HCT116 (cell line): ENCODE measurements around the gene TMEM132C.

Source experiments
- EZH2phosphoT487 ChIP-seq: fragments of 200-600 bp; IDR thresholded peaks from 2 replicates; pipeline ENCODE4 v1.6.1; 2018; ENCODE audit warnings: antibody characterized with exemption, borderline replicate concordance
- POLR2A ChIP-seq: IDR thresholded peaks from 2 replicates; pipeline ENCODE4 v1.7.0; 2011; ENCODE audit warnings: borderline replicate concordance; ENCODE audit not compliant: insufficient read depth, insufficient read length; ENCODE audit errors: extremely low read depth
- ZFX ChIP-seq: fragments of 450-650 bp; IDR thresholded peaks from 2 replicates; pipeline ENCODE4 v1.6.1; 2017
- TF ChIP-seq, protein P1 (sequence below), 3 experiments: fragments of 200-600 bp in 1 of 3; sonication (generic) in 1 of 3; IDR thresholded peaks in 2 of 3; conservative IDR thresholded peaks in 1 of 3; 2 replicates each; pipeline ENCODE4 v1.5.1; 2012 to 2017; ENCODE audit warnings: low read depth in 2 of 3, low read length in 2 of 3, antibody characterized with exemption in 1 of 3, borderline replicate concordance in 1 of 3, control low read depth in 1 of 3, mild to moderate bottlenecking in 1 of 3, mixed read lengths in 1 of 3, mixed run types in 1 of 3, moderate library complexity in 1 of 3; ENCODE audit not compliant: insufficient read depth in 1 of 3
- TF ChIP-seq, protein P2 (sequence below): IDR thresholded peaks from 2 replicates; pipeline ENCODE4 v1.6.1; 2011; ENCODE audit warnings: mild to moderate bottlenecking, low read length, moderate library complexity; ENCODE audit not compliant: insufficient replicate concordance; ENCODE audit errors: extremely low read depth
- TF ChIP-seq, protein P3 (sequence below): IDR thresholded peaks from 2 replicates; pipeline ENCODE4 v1.6.1; 2012
- TF ChIP-seq, protein P4 (sequence below): IDR thresholded peaks from 2 replicates; pipeline ENCODE4 v1.6.1; 2012

DNA sequence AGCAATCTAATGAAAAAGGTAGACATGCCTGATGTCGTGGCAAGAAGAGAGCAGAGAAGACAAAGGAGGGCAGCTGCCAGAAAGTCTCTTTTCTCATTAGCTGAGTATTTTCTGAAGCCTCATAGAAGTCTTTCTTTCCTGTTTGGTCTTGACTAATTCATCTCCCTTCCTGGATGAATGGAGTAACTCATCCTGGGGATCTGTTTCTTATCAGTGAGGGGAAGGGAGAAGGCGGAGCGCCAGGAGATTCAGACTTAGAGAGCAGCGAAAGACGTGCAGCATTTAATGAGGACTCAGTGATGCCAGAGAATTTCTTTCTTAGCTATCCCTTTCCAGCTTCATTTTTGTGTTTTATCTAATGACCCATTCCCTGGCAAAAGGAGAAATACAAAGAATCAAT lies 467.4 kb downstream of the TMEM132C start:
- TF ChIP-seq, protein P1, sequence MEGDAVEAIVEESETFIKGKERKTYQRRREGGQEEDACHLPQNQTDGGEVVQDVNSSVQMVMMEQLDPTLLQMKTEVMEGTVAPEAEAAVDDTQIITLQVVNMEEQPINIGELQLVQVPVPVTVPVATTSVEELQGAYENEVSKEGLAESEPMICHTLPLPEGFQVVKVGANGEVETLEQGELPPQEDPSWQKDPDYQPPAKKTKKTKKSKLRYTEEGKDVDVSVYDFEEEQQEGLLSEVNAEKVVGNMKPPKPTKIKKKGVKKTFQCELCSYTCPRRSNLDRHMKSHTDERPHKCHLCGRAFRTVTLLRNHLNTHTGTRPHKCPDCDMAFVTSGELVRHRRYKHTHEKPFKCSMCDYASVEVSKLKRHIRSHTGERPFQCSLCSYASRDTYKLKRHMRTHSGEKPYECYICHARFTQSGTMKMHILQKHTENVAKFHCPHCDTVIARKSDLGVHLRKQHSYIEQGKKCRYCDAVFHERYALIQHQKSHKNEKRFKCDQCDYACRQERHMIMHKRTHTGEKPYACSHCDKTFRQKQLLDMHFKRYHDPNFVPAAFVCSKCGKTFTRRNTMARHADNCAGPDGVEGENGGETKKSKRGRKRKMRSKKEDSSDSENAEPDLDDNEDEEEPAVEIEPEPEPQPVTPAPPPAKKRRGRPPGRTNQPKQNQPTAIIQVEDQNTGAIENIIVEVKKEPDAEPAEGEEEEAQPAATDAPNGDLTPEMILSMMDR (IDR thresholded peaks at IDR 0.05 in 2 of 3, conservative IDR thresholded peaks at IDR 0.05 in 1 of 3; ENCODE audit: borderline replicate concordance in 1 of 3, insufficient read depth in 1 of 3, low read depth in 2 of 3, low read length in 2 of 3) = no peak
- TF ChIP-seq EZH2phosphoT487 = no peak
- TF ChIP-seq, protein P2, sequence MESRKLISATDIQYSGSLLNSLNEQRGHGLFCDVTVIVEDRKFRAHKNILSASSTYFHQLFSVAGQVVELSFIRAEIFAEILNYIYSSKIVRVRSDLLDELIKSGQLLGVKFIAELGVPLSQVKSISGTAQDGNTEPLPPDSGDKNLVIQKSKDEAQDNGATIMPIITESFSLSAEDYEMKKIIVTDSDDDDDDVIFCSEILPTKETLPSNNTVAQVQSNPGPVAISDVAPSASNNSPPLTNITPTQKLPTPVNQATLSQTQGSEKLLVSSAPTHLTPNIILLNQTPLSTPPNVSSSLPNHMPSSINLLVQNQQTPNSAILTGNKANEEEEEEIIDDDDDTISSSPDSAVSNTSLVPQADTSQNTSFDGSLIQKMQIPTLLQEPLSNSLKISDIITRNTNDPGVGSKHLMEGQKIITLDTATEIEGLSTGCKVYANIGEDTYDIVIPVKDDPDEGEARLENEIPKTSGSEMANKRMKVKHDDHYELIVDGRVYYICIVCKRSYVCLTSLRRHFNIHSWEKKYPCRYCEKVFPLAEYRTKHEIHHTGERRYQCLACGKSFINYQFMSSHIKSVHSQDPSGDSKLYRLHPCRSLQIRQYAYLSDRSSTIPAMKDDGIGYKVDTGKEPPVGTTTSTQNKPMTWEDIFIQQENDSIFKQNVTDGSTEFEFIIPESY = no peak
- no peak for TF ChIP-seq POLR2A
- no peak for TF ChIP-seq ZFX
- TF ChIP-seq, protein P3, sequence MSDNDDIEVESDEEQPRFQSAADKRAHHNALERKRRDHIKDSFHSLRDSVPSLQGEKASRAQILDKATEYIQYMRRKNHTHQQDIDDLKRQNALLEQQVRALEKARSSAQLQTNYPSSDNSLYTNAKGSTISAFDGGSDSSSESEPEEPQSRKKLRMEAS = no peak
- TF ChIP-seq, protein P4, sequence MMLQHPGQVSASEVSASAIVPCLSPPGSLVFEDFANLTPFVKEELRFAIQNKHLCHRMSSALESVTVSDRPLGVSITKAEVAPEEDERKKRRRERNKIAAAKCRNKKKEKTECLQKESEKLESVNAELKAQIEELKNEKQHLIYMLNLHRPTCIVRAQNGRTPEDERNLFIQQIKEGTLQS = no peak
